Dedifferentiated amniotic fluid mesenchymal stem cell (primary cell): ENCODE results near the gene MCM5.

Experiments
- DNase-seq: peaks from one replicate; pipeline ENCODE4 v3.0.0-alpha.2; 2016; ENCODE audit errors: extremely low spot score

MCM5 gene

GRCh38 chr22:35399678-35400500 is at the start of gene MCM5:
Gene MCM5 (plus strand): TSS chr22:35400140. CDS start chr22:35400439, 299 bp downstream.
- DNase-seq = peak; percentile 96

GRCh38 chr22:35350539-35351503 is 49.1 kb upstream of the MCM5 start:
- DNase-seq = peak; percentile 86

GRCh38 chr22:35352214-35353111 is 47.5 kb upstream of the MCM5 start:
- DNase-seq = no peak

GRCh38 chr22:35353318-35353717 is 46.6 kb upstream of the MCM5 start:
- no peak for DNase-seq

GRCh38 chr22:35354068-35354467 is 45.9 kb upstream of the MCM5 start:
- no peak for DNase-seq

- no peak for DNase-seq
Observed at GRCh38 chr22:35357883-35358621, 41.9 kb upstream of the MCM5 start.

GRCh38 chr22:35359380-35360065 is 40.4 kb upstream of the MCM5 start:
- DNase-seq = no peak

GRCh38 chr22:35361001-35361558 is 38.9 kb upstream of the MCM5 start:
- DNase-seq = no peak

- DNase-seq = no peak
Observed at GRCh38 chr22:35363566-35364086, 36.3 kb upstream of the MCM5 start.

GRCh38 chr22:35364230-35364629 is 35.7 kb upstream of the MCM5 start:
- peak; percentile 29 for DNase-seq

- no peak for DNase-seq
Observed at GRCh38 chr22:35367331-35367886, 32.5 kb upstream of the MCM5 start.

- DNase-seq = no peak
Observed at GRCh38 chr22:35368386-35368785, 31.6 kb upstream of the MCM5 start.

- DNase-seq = no peak
Observed at GRCh38 chr22:35369996-35370395, 29.9 kb upstream of the MCM5 start.

- no peak for DNase-seq
Observed at GRCh38 chr22:35373781-35374180, 26.2 kb upstream of the MCM5 start.

GRCh38 chr22:35375031-35375430 is 24.9 kb upstream of the MCM5 start:
- no peak for DNase-seq

- no peak for DNase-seq
Observed at GRCh38 chr22:35375526-35375925, 24.4 kb upstream of the MCM5 start.

GRCh38 chr22:35376728-35377472 is 23.0 kb upstream of the MCM5 start:
- DNase-seq = peak; percentile 97

- DNase-seq = no peak
Observed at GRCh38 chr22:35377735-35378134, 22.2 kb upstream of the MCM5 start.

GRCh38 chr22:35378621-35379020 is 21.3 kb upstream of the MCM5 start:
- DNase-seq = no peak
